ENCODE results near the gene PRG3.

Gene PRG3

GRCh38 chr11:57336111-57336666, 44.8 kb downstream of the PRG3 start:
- peaks cover 34% of the 10 kb centered on the region for H3K4me1 ChIP-seq (ENCODE audit: insufficient read depth, low read length, poor library complexity, severe bottlenecking)
- no peaks in the 10 kb centered on the region for H3F3A ChIP-seq (ENCODE audit: low read depth)
- peak overlapping the region; percentile 79 for H3K9ac ChIP-seq (ENCODE audit: low read depth, low read length, poor library complexity, severe bottlenecking)
- H3K9me3 ChIP-seq (ENCODE audit: insufficient read depth, low read depth, low read length) = no peaks in the 10 kb centered on the region
- peaks cover 18% of the 10 kb centered on the region; the same call in 1 of the 2 replicates for H3K36me3 ChIP-seq (ENCODE audit: insufficient read depth, low read length)
- no peaks in the 10 kb centered on the region for H3K9me2 ChIP-seq (replicated peaks; ENCODE audit: low read depth, low read length)
- peak overlapping the region; percentile 84 for H3K4me2 ChIP-seq (ENCODE audit: low read depth, low read length, poor library complexity, severe bottlenecking)
- TF ChIP-seq EZH2phosphoT487 (IDR thresholded peaks at IDR 0.05; ENCODE audit: borderline replicate concordance) = no peak
- no peak for TF ChIP-seq CTCF (conservative IDR thresholded peaks at IDR 0.05; ENCODE audit: low read length)
- H3K79me2 ChIP-seq (ENCODE audit: insufficient read depth, low read length) = peaks cover 52% of the 10 kb centered on the region
- peak overlapping the region; percentile 76 for H3K4me3 ChIP-seq (ENCODE audit: low read length, poor library complexity, severe bottlenecking)
- H4K20me1 ChIP-seq (ENCODE audit: insufficient read depth, low read length, poor library complexity, severe bottlenecking) = peaks cover 17% of the 10 kb centered on the region
- H3K27me3 ChIP-seq (ENCODE audit: insufficient read depth, low read length, poor library complexity, severe bottlenecking) = no peaks in the 10 kb centered on the region
- peak overlapping the region; percentile 98 for H2AFZ ChIP-seq (ENCODE audit: low read length)

- Histone ChIP-seq H3K9ac (ENCODE audit: low read depth, low read length, poor library complexity, severe bottlenecking) (peak within 1 kb of the TSS; percentile 79), H3K9me2 (replicated peaks; ENCODE audit: low read depth, low read length) (no peaks in the 10 kb centered on the region), H4K20me1 (ENCODE audit: insufficient read depth, low read length, poor library complexity, severe bottlenecking) (peaks cover 17% of the 10 kb centered on the region), H3K9me3 (ENCODE audit: insufficient read depth, low read depth, low read length) (no peaks in the 10 kb centered on the region), H2AFZ (ENCODE audit: low read length) (peak within 1 kb of the TSS; percentile 98), H3K4me2 (ENCODE audit: low read depth, low read length, poor library complexity, severe bottlenecking) (peak within 1 kb of the TSS; percentile 85), H3F3A (ENCODE audit: low read depth) (no peaks in the 10 kb centered on the region), H3K36me3 (ENCODE audit: insufficient read depth, low read length) (peaks cover 25% of the 10 kb centered on the region; the same call in 1 of the 2 replicates), H3K79me2 (ENCODE audit: insufficient read depth, low read length) (peaks cover 53% of the 10 kb centered on the region), H3K4me3 (ENCODE audit: low read length, poor library complexity, severe bottlenecking) (peak within 1 kb of the TSS; percentile 76), H3K4me1 (ENCODE audit: insufficient read depth, low read length, poor library complexity, severe bottlenecking) (peaks cover 31% of the 10 kb centered on the region), H3K27me3 (ENCODE audit: insufficient read depth, low read length, poor library complexity, severe bottlenecking) (no peaks in the 10 kb centered on the region)
- 0 out of 2 replicates have a peak, but pooled peaks have one; percentile 13 for TF ChIP-seq CTCF (conservative IDR thresholded peaks at IDR 0.05; ENCODE audit: low read length)
- no peak for TF ChIP-seq EZH2phosphoT487 (IDR thresholded peaks at IDR 0.05; ENCODE audit: borderline replicate concordance)
Observed at GRCh38 chr11:57335343-57336110, 45.4 kb downstream of the PRG3 start, which contains the start of gene SSRP1. TSS of gene SSRP1 (minus strand) at chr11:57335892. CDS start at chr11:57335121, 771 bp downstream.

GRCh38 chr11:57335023-57335342, 46.0 kb downstream of the PRG3 start:
- Histone ChIP-seq H3K4me2 (ENCODE audit: low read depth, low read length, poor library complexity, severe bottlenecking) (peak overlapping the region; percentile 85), H3K9me3 (ENCODE audit: insufficient read depth, low read depth, low read length) (no peaks in the 10 kb centered on the region), H2AFZ (ENCODE audit: low read length) (peak overlapping the region; percentile 82), H3F3A (ENCODE audit: low read depth) (no peaks in the 10 kb centered on the region), H3K4me3 (ENCODE audit: low read length, poor library complexity, severe bottlenecking) (peak overlapping the region; percentile 76), H3K9ac (ENCODE audit: low read depth, low read length, poor library complexity, severe bottlenecking) (peak overlapping the region; percentile 79), H3K27me3 (ENCODE audit: insufficient read depth, low read length, poor library complexity, severe bottlenecking) (no peaks in the 10 kb centered on the region), H3K79me2 (ENCODE audit: insufficient read depth, low read length) (peaks cover 58% of the 10 kb centered on the region), H3K36me3 (ENCODE audit: insufficient read depth, low read length) (peaks cover 30% of the 10 kb centered on the region; the same call in 1 of the 2 replicates), H4K20me1 (ENCODE audit: insufficient read depth, low read length, poor library complexity, severe bottlenecking) (peaks cover 17% of the 10 kb centered on the region), H3K4me1 (ENCODE audit: insufficient read depth, low read length, poor library complexity, severe bottlenecking) (peaks cover 31% of the 10 kb centered on the region), H3K9me2 (replicated peaks; ENCODE audit: low read depth, low read length) (no peaks in the 10 kb centered on the region)
- TF ChIP-seq CTCF (conservative IDR thresholded peaks at IDR 0.05; ENCODE audit: low read length) (no peak), EZH2phosphoT487 (IDR thresholded peaks at IDR 0.05; ENCODE audit: borderline replicate concordance) (no peak)
